GM10266 (cell line): ENCODE measurements around the gene SORCS2.

ENCODE experiments used
- DNase-seq: peaks from one replicate; pipeline ENCODE4 v3.0.0; 2012; ENCODE audit errors: extremely low spot score
- CTCF ChIP-seq: IDR thresholded peaks from 2 replicates; pipeline ENCODE4 v1.5.1; 2012; ENCODE audit warnings: mild to moderate bottlenecking, low read depth; ENCODE audit not compliant: control insufficient read depth, insufficient read depth; ENCODE audit errors: missing control alignments

SORCS2 gene

GRCh38 chr4:7760706-7761105 is 568.4 kb downstream of the SORCS2 start:
- no peak for DNase-seq
- TF ChIP-seq CTCF = no peak

GRCh38 chr4:7761312-7761711 is 569.0 kb downstream of the SORCS2 start:
- DNase-seq = no peak
- TF ChIP-seq CTCF = no peak

GRCh38 chr4:7761720-7762119 is 569.4 kb downstream of the SORCS2 start:
- TF ChIP-seq CTCF = peak; percentile 78
- DNase-seq = peak; percentile 80

- TF ChIP-seq CTCF = no peak
- DNase-seq = no peak
Observed at GRCh38 chr4:7762376-7763030, 570.2 kb downstream of the SORCS2 start.

GRCh38 chr4:7763106-7763505 is 570.8 kb downstream of the SORCS2 start:
- TF ChIP-seq CTCF = no peak
- no peak for DNase-seq

- no peak for DNase-seq
- TF ChIP-seq CTCF = no peak
Observed at GRCh38 chr4:7763788-7764187, 571.5 kb downstream of the SORCS2 start.

GRCh38 chr4:7764466-7764865 is 572.1 kb downstream of the SORCS2 start:
- TF ChIP-seq CTCF = no peak
- no peak for DNase-seq
